Right ventricle myocardium superior (tissue), 1 donor: Measurements from ENCODE around the gene NEMP2. TPM values are rescaled to one million over a fixed set of nuclear protein-coding genes. Genes with fewer than 3 reads are reported as not detected.
"Not testable (repeated sequence)": the region's sequence is repeated elsewhere in the genome, so short reads cannot be mapped to it uniquely, and the experiment has no call there.

ENCODE experiments used
- ATAC-seq: fragments of 200-7000 bp; cut with Tn5 transposase; one replicate; pipeline ENCODE4 v1.9.1; 2020; ENCODE audit warnings: mild to moderate bottlenecking; ENCODE audit not compliant: poor library complexity
- DNase-seq: peaks from one replicate; pipeline ENCODE4 v3.0.0-alpha.2; 2020
- intact Hi-C: fragments of 100-400 bp; cut with DNase I; formaldehyde crosslinking; loops from one replicate; pipeline ENCODE4 v1.11.2; 2022
- total RNA-seq: library from RNA; stranded (reverse); fragmentation: NEBNext Ultra II Directional; extraction: Animal tissue kit (Norgen Biotek cat#: 25700); gene quantifications from one replicate; pipeline ENCODE4 v1.2.1, GENCODE V29; 2021
- donor health status: DM: no; HTN: yes; CAD: no; lungs with severe emphysema.

NEMP2 gene
- total RNA-seq, 1 donor from 2014 or later, result 1.7 TPM

DNA sequence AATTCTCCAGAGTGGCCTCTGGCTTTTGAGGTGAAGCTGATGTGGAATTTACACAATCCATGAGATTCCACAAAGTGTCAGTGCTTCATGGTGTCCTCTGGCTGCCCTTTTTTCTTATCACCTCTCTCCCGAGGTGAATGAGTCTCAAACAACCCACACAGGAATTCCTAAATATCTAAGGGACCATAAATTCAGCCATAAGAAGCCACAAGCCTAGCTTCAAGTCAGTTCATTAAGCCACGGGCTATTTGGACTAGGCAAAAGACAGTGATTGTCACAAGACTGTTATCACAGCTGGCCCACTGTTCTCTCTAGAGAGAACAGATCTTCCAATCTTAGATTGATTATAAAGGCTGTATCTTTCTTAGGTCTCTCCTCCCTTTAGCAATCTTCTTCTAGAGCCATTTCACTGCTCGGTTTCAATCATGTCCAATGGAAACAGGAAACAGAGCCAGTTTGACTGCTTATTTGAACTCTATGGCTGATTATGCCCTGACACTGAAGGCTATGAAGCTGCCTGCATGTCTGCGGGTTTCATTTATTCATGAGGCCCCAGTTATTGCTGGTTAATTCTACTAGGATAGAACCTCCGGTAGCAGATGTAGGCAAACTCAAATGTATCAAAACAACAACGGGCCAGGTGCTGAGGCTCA, 4.1 kb downstream of the NEMP2 start:
- no peak for ATAC-seq
- no peak for DNase-seq
- intact Hi-C loops, result loop anchor here (5.0 kb wide), 1 partner anchor 122 kb away; no protein-coding TSS in a partner anchor

- ATAC-seq (no peak), DNase-seq (no peak)
- intact Hi-C loops, result loop anchor here (5.0 kb wide), 1 partner anchor 123 kb away; no protein-coding TSS in a partner anchor
Observed at GRCh38 chr2:190529486-190530247, 4.9 kb downstream of the NEMP2 start.

DNA sequence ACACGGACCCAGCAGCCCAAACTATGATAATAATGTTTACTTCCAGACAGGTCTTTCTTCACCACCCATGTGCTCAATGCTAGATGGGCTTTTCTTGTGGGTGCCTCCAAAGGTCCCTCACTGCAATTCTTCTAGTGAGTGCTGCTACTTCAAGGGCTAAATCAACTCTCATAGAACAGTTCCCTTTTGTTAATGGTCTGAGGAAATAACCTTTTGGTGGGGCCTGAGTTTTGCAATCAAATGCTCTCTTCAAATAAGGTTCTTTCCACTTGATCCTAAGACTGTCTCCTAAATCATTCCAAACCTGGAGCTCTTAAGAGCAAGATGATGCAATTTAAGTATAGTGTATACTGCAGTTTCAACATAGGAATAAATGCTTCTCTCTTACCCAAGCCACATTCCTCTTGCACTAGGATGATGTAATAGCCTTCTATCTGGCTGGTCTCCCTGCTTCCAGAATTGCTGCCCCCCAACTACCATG, 6.0 kb downstream of the NEMP2 start:
- ATAC-seq, result no peak
- no peak for DNase-seq
- intact Hi-C loops, result no loop called here

GRCh38 chr2:190527918-190528317, 6.6 kb downstream of the NEMP2 start:
- intact Hi-C loops, result no loop called here
- DNase-seq, result no peak
- no peak for ATAC-seq

GRCh38 chr2:190527214-190527613, 7.3 kb downstream of the NEMP2 start:
- DNase-seq (no peak), ATAC-seq (no peak)
- intact Hi-C loops, result no loop called here

- intact Hi-C loops, result no loop called here
- DNase-seq (no peak), ATAC-seq (no peak)
Observed at GRCh38 chr2:190526105-190526750, 8.3 kb downstream of the NEMP2 start.

- intact Hi-C loops, result no loop called here
- DNase-seq, result no peak
Observed at GRCh38 chr2:190524928-190525327, 9.6 kb downstream of the NEMP2 start.

DNA sequence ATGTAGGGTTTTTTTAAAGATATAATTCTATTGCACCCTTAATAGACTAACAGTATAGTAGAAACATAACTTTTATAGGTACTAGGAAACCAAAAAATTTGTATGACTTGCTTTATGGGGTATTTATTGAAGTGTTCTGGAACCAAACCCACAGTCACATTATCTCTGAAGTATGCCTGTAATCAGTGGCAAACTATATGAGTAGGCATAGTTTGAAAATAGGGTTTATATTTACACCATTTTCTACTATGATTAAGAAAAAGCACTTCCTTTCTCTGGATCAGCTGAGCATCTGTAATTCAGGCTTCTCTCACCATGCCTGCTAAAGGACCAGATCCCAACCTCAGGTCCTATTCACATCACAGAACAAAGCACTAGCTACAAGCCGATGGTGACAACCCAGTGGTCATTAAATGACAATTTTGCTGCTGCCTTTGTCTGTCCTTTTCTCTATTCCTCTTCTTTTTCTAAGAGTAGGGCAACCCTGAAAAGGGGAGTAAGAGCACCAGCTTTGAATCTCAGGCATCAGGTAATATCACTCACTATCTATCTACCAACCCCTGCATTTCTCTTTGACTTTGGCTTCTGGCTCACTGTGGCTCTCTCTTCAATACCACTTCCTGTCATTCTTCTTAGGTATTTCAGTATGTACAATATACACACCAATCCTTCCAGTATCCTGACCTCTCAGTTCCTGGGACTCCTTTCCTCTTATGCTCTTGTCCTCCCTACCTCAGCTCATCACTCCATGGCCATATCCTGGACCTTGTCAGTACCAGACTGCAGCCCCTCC, 14.4 kb downstream of the NEMP2 start:
- no peak for ATAC-seq
- intact Hi-C loops, result no loop called here
- no peak for DNase-seq

More at GRCh38 chr2:190524928-190525327, 9.6 kb downstream of the NEMP2 start:
- no peak for ATAC-seq

- intact Hi-C loops, result no loop called here
- ATAC-seq (no peak), DNase-seq (no peak)
Observed at GRCh38 chr2:190517468-190517867, 17.1 kb downstream of the NEMP2 start.

DNA sequence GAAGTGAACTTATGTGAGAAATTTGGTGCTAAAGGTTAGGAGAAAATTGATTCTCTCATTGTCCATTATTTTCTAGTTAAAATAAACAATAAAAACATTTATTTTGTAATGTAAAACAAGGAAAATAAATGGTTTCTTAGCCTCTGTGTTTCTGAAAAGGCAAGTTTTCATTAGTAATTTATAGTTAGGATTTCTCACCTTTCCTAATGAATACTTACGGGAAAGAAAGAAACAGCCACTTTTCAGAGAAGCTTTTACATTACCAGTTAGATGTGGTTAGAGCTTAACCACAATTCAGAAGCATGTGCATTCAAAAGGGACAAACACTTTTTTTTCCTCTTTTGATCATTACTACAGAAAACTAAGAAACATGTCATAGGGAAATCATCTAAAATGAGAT, 18.8 kb downstream of the NEMP2 start:
- no peak for ATAC-seq
- DNase-seq, result no peak
- intact Hi-C loops, result no loop called here

GRCh38 chr2:190514676-190515075, 19.8 kb downstream of the NEMP2 start:
- ATAC-seq (no peak), DNase-seq (no peak)
- intact Hi-C loops, result no loop called here

- DNase-seq (no peak), ATAC-seq (no peak)
- intact Hi-C loops, result loop anchor here (2.0 kb wide), 1 partner anchor 131 kb away; no protein-coding TSS in a partner anchor
Observed at GRCh38 chr2:190513877-190514276, 20.6 kb downstream of the NEMP2 start.

DNA sequence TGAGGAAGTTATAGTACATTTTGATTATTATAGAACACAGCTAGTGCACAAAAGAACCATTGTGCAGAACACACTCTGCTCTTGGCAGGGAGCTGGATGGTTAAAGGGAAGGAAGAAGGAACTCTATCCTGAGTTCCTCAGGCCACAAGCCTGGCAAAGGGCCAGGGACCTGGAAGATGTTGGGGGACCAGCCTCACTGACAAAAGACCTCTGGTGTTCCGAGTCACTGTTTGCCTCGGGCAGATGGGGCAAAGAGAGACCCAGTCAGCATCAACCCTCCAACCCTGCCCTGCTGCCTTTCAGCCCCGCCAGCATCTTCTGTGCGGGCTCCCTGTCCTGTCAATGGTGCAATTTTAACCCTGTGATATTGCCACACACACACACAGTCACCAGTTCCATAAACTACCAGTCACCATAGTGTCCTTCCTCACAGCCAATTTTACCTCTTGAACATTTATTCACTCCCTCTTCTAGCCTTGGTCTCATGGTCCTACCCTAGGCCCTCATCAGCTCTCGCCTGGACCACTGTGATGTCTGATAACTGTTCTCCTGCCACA, 21.9 kb downstream of the NEMP2 start:
- DNase-seq (no peak), ATAC-seq (no peak)
- intact Hi-C loops, result loop anchor here (2.0 kb wide), 1 partner anchor 130 kb away; no protein-coding TSS in a partner anchor

GRCh38 chr2:190511104-190511503, 23.4 kb downstream of the NEMP2 start:
- DNase-seq (no peak), ATAC-seq (no peak)
- intact Hi-C loops, result no loop called here

GRCh38 chr2:190509895-190510294, 24.6 kb downstream of the NEMP2 start:
- DNase-seq, ATAC-seq: not testable (repeated sequence)
- intact Hi-C loops, result loop anchor here (10.0 kb wide), 1 partner anchor 415 kb away; no protein-coding TSS in a partner anchor

- DNase-seq (no peak), ATAC-seq (no peak)
- intact Hi-C loops, result loop anchor here (10.0 kb wide), 1 partner anchor 412 kb away; no protein-coding TSS in a partner anchor
Observed at GRCh38 chr2:190507135-190507534, 27.4 kb downstream of the NEMP2 start.

DNA sequence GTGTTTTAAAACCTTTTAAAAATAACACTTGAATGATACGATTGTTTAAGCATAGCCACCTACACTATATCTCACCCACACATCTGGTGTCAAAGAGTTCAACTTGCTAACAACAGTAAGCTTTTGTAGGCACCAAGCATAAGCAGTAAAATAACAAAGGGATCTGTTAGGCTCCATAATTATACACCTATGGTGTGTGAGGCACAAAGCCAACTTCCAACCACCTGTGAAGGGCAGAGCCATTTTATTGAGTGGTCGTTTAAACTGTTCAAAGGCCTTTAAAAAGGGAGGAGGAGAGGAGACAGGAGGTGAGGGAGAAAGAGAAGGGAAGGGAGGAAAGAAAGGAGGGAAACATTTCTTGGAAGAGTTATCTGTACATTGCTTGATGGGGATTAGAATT, 27.9 kb downstream of the NEMP2 start:
- no peak for ATAC-seq
- intact Hi-C loops, result loop anchor here (10.0 kb wide), 1 partner anchor 412 kb away; no protein-coding TSS in a partner anchor
- DNase-seq, result no peak

- intact Hi-C loops, result loop anchor here (10.0 kb wide), 1 partner anchor 411 kb away; no protein-coding TSS in a partner anchor
- DNase-seq, result no peak
- no peak for ATAC-seq
Observed at GRCh38 chr2:190505696-190506095, 28.8 kb downstream of the NEMP2 start.
